T-helper 1 cell treated with Interleukin-12 subunit alpha and Interleukin-12 subunit beta and Interleukin-4 antibody, amounts not matched to agents 30 ng/mL and 1 ng/mL, for 36 hours (primary cell): ENCODE measurements around the gene CCDC18. TPM values are rescaled to one million over a fixed set of nuclear protein-coding genes. Genes with fewer than 3 reads are reported as not detected.
"Not testable (repeated sequence)": the region's sequence is repeated elsewhere in the genome, so short reads cannot be mapped to it uniquely, and the experiment has no call there.

Experiments
- intact Hi-C: fragments of 100-400 bp; cut with micrococcal nuclease; formaldehyde crosslinking; loops from one replicate; pipeline ENCODE4 v1.15.1; 2024
- total RNA-seq: library from RNA; stranded (reverse); gene quantifications from 2 replicates; pipeline ENCODE4 v1.2.3, GENCODE V29; 2022

CCDC18 gene
- total RNA-seq, result 16.0 and 20.2 TPM in 2 replicates

GRCh38 chr1:93180723-93181613 is at the start of gene CCDC18:
Gene CCDC18 (plus strand): TSS chr1:93180724. CDS start chr1:93183362, 2,638 bp downstream.
- intact Hi-C loops, result loop anchor here (1.0 to 10.0 kb wide), 14 partner anchors 26 to 1681 kb away; partner anchors contain the start of genes ABCD3, CDC7, DNTTIP2 and DR1

GRCh38 chr1:93132638-93133037 is 47.9 kb upstream of the CCDC18 start:
- intact Hi-C loops, result no loop called here

GRCh38 chr1:93136445-93136844 is 44.1 kb upstream of the CCDC18 start:
- intact Hi-C loops, result no loop called here

- intact Hi-C loops, result no loop called here
Measured at GRCh38 chr1:93137604-93138292, 42.8 kb upstream of the CCDC18 start.

GRCh38 chr1:93140106-93140505 is 40.4 kb upstream of the CCDC18 start:
- intact Hi-C loops, result no loop called here

- intact Hi-C loops, result no loop called here
Measured at GRCh38 chr1:93142161-93142560, 38.4 kb upstream of the CCDC18 start.

GRCh38 chr1:93143136-93143535 is 37.4 kb upstream of the CCDC18 start:
- intact Hi-C loops, result no loop called here

GRCh38 chr1:93143769-93144168 is 36.8 kb upstream of the CCDC18 start:
- intact Hi-C loops, result no loop called here

GRCh38 chr1:93148001-93148400 is 32.5 kb upstream of the CCDC18 start:
- intact Hi-C loops, result no loop called here

- intact Hi-C loops, result no loop called here
Measured at GRCh38 chr1:93150729-93151128, 29.8 kb upstream of the CCDC18 start.

GRCh38 chr1:93151474-93151873 is 29.1 kb upstream of the CCDC18 start:
- intact Hi-C loops, result no loop called here

GRCh38 chr1:93152835-93153234 is 27.7 kb upstream of the CCDC18 start:
- intact Hi-C loops, result no loop called here

- intact Hi-C loops, result loop anchor here (1.0 to 2.0 kb wide), 3 partner anchors 16 to 74 kb away; partner anchors contain the start of genes CCDC18 and TMED5
Measured at GRCh38 chr1:93154898-93155297, 25.6 kb upstream of the CCDC18 start.

- intact Hi-C loops, result loop anchor here (1.0 to 2.0 kb wide), 3 partner anchors 15 to 75 kb away; partner anchors contain the start of genes CCDC18 and TMED5
Measured at GRCh38 chr1:93155335-93155734, 25.2 kb upstream of the CCDC18 start.

- intact Hi-C loops, result no loop called here
Measured at GRCh38 chr1:93159337-93159736, 21.2 kb upstream of the CCDC18 start.

- intact Hi-C loops, result not testable (repeated sequence)
Measured at GRCh38 chr1:93163314-93163713, 17.2 kb upstream of the CCDC18 start.

- intact Hi-C loops, result no loop called here
Measured at GRCh38 chr1:93164816-93165215, 15.7 kb upstream of the CCDC18 start.

- intact Hi-C loops, result not testable (repeated sequence)
Measured at GRCh38 chr1:93165895-93166294, 14.6 kb upstream of the CCDC18 start.

- intact Hi-C loops, result no loop called here
Measured at GRCh38 chr1:93167006-93167405, 13.5 kb upstream of the CCDC18 start.

- intact Hi-C loops, result loop anchor here (2.0 to 10.0 kb wide), 2 partner anchors 15 to 525 kb away; no protein-coding TSS in a partner anchor
Measured at GRCh38 chr1:93170141-93170678, 10.3 kb upstream of the CCDC18 start.

- intact Hi-C loops, result loop anchor here (1.0 to 10.0 kb wide), 3 partner anchors 8 to 523 kb away; no protein-coding TSS in a partner anchor
Measured at GRCh38 chr1:93171549-93172034, 8.9 kb upstream of the CCDC18 start.
